Testis (tissue), 3 donors: ENCODE data around the gene MID1. TPM values are rescaled to one million over a fixed set of nuclear protein-coding genes. Genes with fewer than 3 reads are reported as not detected.

Experiments used
- DNase-seq: peaks from one replicate; pipeline ENCODE4 v3.0.0-alpha.2; 2019
- H3K27ac ChIP-seq, 2 donors: fragments of 200-600 bp; sonication (generic); one replicate each; pipeline ENCODE4 v1.5.1; 2019
- H3K27me3 ChIP-seq: fragments of 200-600 bp; sonication (generic); one replicate; pipeline ENCODE4 v1.5.1; 2019
- H3K36me3 ChIP-seq: fragments of 200-600 bp; sonication (generic); one replicate; pipeline ENCODE4 v1.5.1; 2017; ENCODE audit warnings: low read depth; ENCODE audit errors: missing control alignments
- H3K4me1 ChIP-seq: fragments of 200-600 bp; sonication (generic); one replicate; pipeline ENCODE4 v1.5.1; 2019
- H3K4me3 ChIP-seq, 2 donors: fragments of 200-600 bp; sonication (generic); one replicate each; pipeline ENCODE4 v1.5.1; 2017 to 2019
- H3K9me3 ChIP-seq: fragments of 200-600 bp; sonication (generic); one replicate; pipeline ENCODE4 v1.5.1; 2017
- POLR2A ChIP-seq: fragments of 450-650 bp; IDR thresholded peaks from one replicate; pipeline ENCODE4 v1.6.1; 2017; ENCODE audit warnings: antibody characterized with exemption, mild to moderate bottlenecking, moderate library complexity
- WGBS, 2 donors: methylation state at CpG; one replicate each; pipeline ENCODE4 v1.1.5; 2018; 5-methylcytosine and 5-hydroxymethylcytosine counted together
- intact Hi-C: fragments of 100-400 bp; cut with DNase I; formaldehyde crosslinking; loops from one replicate; pipeline ENCODE4 v1.15.1; 2023; ENCODE audit warnings: low total_unique reads
- polyA plus RNA-seq: library from polyadenylated mRNA; stranded (reverse); fragments of 350-450 nt; fragmentation: Illumina TruSeq; extraction: RNeasy Lipid Tissue Mini Kit (QIAGEN cat#74804); gene quantifications from one replicate; pipeline ENCODE4 v1.2.3, GENCODE V29; 2014; ENCODE audit warnings: low read depth, low replicate concordance; ENCODE audit not compliant: insufficient read depth
- total RNA-seq, 2 donors: library from RNA; depleted of rRNA; stranded (reverse); fragments of >200 nt; gene quantifications; one replicate each; pipeline ENCODE4 v1.2.3, GENCODE V29; 2016
- TF ChIP-seq, protein P1 (sequence below), 3 experiments: fragments of 450-650 bp in 2 of 3; fragments of 200-600 bp in 1 of 3; sonication (generic) in 1 of 3; IDR thresholded peaks; one replicate each; pipeline ENCODE4 v1.5.1; 2016 to 2019; ENCODE audit warnings: antibody characterized with exemption in 3 of 3, mild to moderate bottlenecking in 2 of 3, moderate library complexity in 1 of 3

The MID1 gene
- total and polyA plus RNA-seq, 3 donors from 2014 or later = 10.3 to 34.6 (median 18.3) TPM

- Histone ChIP-seq H3K4me1 (no peaks in the 10 kb centered on the region), H3K9me3 (no peaks in the 10 kb centered on the region), H3K4me3 (no peak overlapping the region), H3K27me3 (no peaks in the 10 kb centered on the region), H3K27ac (no peak overlapping the region), H3K36me3 (no peaks in the 10 kb centered on the region)
- no peak for DNase-seq
- 95% methylated on average over 4 of the region's 4 CpGs for WGBS, 2 donors
- intact Hi-C loops = no loop called here
- TF ChIP-seq, protein P1, sequence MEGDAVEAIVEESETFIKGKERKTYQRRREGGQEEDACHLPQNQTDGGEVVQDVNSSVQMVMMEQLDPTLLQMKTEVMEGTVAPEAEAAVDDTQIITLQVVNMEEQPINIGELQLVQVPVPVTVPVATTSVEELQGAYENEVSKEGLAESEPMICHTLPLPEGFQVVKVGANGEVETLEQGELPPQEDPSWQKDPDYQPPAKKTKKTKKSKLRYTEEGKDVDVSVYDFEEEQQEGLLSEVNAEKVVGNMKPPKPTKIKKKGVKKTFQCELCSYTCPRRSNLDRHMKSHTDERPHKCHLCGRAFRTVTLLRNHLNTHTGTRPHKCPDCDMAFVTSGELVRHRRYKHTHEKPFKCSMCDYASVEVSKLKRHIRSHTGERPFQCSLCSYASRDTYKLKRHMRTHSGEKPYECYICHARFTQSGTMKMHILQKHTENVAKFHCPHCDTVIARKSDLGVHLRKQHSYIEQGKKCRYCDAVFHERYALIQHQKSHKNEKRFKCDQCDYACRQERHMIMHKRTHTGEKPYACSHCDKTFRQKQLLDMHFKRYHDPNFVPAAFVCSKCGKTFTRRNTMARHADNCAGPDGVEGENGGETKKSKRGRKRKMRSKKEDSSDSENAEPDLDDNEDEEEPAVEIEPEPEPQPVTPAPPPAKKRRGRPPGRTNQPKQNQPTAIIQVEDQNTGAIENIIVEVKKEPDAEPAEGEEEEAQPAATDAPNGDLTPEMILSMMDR (IDR thresholded peaks at IDR 0.05) = no peak
- TF ChIP-seq POLR2A = no peak
Observed at GRCh38 chrX:10416424-10416823, 204.0 kb downstream of the MID1 start.

- no peak overlapping the region for H3K4me3 ChIP-seq
- H3K4me1 ChIP-seq = no peaks in the 10 kb centered on the region
- TF ChIP-seq POLR2A = no peak
- TF ChIP-seq, protein P1 (IDR thresholded peaks at IDR 0.05) = no peak
- no peaks in the 10 kb centered on the region for H3K27me3 ChIP-seq
- H3K27ac ChIP-seq = no peak overlapping the region
- intact Hi-C loops = no loop called here
- no peaks in the 10 kb centered on the region for H3K36me3 ChIP-seq
- no peak for DNase-seq
- WGBS, 2 donors = 54 to 62% methylated on average over 9 of the region's 9 CpGs
- H3K9me3 ChIP-seq = no peaks in the 10 kb centered on the region
Observed at GRCh38 chrX:10415306-10416001, 204.9 kb downstream of the MID1 start.

- TF ChIP-seq, protein P1 (IDR thresholded peaks at IDR 0.05) = no peak
- TF ChIP-seq POLR2A = no peak
- WGBS, 2 donors = 88 to 93% methylated on average over 6 of the region's 6 CpGs
- intact Hi-C loops = no loop called here
- H3K27ac ChIP-seq = no peak overlapping the region
- no peak for DNase-seq
- no peaks in the 10 kb centered on the region for H3K9me3 ChIP-seq
- no peaks in the 10 kb centered on the region for H3K27me3 ChIP-seq
- no peak overlapping the region for H3K4me3 ChIP-seq
- no peaks in the 10 kb centered on the region for H3K36me3 ChIP-seq
- no peaks in the 10 kb centered on the region for H3K4me1 ChIP-seq
Observed at GRCh38 chrX:10414862-10415261, 205.5 kb downstream of the MID1 start.

- no peak for TF ChIP-seq POLR2A
- TF ChIP-seq, protein P1 (IDR thresholded peaks at IDR 0.05) = no peak
- WGBS, 2 donors = 86 to 89% methylated on average over 9 of the region's 9 CpGs
- DNase-seq = no peak
- Histone ChIP-seq H3K4me3 (no peak overlapping the region), H3K27me3 (no peaks in the 10 kb centered on the region), H3K27ac (no peak overlapping the region), H3K4me1 (no peaks in the 10 kb centered on the region), H3K36me3 (no peaks in the 10 kb centered on the region), H3K9me3 (no peaks in the 10 kb centered on the region)
- intact Hi-C loops = no loop called here
Observed at GRCh38 chrX:10414156-10414824, 206.1 kb downstream of the MID1 start.
